ENCODE results near the gene SLN.

The SLN gene

DNA sequence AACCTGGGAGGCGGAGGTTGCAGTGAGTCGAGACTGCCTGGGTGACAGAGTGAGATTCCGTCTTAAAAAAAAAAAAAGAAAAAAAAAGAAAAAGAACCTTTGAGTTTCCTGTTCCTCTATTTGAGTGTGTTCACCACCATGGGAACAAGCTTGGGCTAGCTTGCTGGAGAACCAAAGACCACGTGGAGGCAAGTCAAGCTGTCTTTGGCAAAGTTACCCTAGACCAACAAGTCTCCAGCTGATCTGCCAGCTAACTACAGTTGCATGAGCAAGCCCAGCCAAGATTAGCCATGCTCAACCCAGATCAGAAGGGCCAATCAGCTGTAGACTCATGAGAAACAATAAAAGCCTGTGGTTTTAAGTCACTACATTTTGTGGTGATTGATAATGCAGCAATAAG lies 29.7 kb downstream of the SLN start:
- no peak for DNase-seq

DNA sequence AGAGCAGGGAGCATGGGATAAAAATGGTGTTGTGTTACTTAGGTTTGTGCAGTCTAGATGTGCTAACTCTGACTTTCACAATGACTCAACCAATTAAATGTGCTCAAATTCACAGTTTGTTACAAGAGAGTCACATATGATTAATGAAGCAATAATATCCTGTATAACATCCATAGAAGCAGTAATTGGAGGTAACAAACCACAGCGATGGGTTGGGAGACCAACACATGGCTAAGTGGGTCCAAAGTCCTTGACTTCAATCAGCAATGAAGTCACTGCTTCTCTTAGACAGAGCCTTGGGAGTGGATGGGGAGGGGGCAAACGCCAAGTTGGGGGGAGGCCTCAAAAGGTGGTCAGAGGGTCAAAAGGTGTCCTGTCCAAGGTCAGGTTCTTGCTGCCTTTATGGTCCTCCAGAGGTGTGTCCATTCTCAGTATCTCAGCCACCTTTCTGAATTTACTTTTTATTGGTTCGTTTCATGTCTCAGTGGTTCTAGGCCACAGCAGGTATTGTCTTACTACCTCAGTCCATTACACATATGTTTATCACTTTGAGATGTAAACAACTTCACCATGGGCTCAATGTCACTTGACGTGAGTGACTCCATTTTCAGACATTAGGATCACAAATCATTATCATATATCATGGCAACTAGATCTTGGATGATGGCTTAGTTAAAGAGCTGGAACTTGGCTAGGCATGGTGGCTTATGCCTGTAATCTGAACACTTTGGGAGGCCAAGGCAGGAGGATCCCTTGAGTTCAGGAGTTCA lies 32.4 kb downstream of the SLN start:
- DNase-seq: no peak

DNA sequence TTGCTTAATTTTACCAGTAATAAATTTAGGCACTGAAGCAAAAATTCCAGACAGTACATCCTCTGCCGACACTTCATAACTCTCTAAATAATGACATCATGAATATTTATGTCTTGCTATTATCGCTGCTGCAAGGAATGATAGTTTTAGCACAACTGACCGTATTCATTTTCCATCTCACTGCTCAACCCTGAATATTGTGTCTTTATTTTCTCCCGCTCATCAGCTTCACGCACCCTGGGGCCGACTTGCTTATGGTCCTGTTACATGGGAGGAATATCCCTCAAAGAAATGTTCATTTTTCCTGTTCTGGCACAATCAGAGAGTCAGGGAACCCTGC lies 33.3 kb downstream of the SLN start:
- DNase-seq: no peak

DNA sequence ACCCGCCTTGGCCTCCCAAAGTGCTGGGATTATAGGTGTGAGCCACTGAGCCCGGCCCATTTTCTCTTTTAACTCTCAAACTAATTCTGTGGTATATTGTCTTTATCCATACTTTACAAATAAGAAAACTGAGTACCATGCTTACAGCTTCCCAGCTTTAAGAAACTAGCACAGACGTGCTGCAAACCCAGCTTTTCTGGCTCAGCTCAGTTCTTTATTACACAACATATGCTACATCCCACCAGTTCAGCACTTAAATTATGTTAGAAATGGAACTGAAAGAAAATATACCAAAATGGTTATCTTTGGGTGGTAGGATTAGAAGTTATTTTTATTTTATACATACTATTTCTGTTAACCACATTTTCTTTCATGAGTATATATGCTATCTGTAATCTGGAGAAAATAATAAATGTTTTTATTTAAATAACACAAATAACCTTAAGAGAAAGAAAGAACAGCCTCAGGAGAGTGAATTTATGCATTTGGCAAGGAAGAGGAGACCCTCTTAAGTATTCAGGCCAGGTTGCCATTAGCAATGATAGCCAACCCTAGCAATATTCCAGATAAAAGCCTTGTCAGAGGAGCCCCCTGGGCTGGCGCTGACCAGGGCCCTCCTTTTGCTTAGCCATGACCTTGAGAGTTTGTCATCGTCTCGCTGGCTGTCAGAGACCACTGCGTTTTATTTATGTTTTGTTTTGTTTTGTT lies 33.8 kb downstream of the SLN start:
- DNase-seq: no peak

DNA sequence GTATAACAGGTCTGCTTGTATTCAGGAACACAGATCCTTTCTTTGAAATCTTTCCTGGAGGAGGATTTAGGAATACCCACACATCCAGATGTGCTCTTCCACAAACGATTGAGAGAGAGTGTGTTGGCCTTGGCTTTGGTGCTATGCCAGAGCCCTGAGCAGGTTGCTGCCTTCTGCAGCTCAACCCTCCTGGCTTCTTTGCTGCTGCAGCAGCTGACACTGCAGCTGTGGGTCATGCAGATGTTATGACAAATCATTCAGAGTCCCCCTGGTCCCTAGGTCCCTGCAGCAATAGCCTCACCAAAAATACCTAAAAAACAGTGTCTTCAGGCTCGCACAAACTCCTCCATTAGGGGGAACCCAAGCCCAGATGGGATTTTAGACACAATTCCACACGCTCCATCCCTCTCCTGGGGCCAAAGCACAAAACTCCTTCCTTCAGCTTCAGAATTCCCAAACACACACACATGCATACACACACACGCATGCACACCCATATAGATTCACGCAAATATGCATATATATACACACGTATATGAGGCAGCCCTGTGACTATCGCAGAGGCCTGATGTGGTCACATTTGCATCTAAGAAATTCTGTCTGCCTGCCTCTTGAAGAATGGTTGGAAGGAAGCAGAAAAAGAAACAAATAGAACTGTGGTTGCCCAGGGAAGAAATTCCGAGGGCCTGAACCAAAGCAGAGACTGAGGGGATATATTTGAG lies 35.4 kb downstream of the SLN start:
- DNase-seq: no peak

DNA sequence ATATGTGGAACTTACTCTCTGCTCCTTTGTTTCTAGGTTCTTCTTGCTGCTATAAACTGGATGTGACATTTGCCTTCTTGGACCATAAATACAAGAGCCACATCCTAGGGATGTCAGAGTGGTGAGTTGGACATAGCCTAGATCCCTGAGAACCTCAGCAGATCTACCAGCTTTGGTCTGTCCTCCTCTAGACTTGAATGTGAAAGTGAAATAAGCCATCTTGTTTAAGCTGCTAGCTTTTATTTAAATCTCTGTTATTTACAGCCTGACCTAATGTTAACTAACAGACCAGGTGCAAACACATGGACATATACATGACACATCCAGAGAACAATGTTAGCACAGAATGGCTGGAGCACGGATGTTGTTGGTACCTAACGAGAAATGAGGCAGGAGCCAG lies 36.0 kb downstream of the SLN start:
- DNase-seq: no peak

DNA sequence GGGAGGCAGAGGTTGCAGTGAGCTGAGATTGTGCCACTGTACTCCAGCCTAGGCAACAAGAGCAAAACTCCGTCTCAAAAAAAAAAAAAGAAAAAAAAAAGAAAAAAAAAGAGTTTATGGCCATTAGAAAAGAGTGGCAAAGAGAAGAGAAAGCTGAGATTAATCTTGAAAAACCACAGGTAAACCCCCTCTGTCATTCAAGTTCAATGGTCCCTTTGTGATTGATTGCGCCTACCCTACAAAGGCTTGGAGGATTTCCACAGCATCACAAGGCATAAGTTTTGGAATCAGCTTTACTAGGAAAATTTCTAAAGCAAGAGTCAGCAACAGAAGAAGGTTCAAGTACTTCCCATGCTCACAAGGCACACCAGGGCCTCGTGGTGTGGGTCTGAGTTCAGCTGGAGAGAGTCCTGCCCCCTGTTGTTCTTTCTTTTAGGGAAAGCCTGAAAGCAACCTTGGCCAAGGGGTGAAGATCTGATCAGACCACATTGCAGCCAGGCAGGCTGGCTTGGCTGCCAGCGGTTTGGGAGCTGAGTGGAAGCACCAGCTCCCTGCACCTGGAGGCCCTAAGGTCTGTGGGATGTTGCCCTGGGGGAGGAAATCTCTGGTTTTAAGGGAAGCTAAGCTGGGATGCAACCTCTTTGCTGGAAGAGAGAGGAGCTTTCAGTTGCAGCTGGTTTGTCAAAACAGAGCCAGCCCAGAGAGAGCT lies 41.8 kb downstream of the SLN start:
- DNase-seq: no peak

DNA sequence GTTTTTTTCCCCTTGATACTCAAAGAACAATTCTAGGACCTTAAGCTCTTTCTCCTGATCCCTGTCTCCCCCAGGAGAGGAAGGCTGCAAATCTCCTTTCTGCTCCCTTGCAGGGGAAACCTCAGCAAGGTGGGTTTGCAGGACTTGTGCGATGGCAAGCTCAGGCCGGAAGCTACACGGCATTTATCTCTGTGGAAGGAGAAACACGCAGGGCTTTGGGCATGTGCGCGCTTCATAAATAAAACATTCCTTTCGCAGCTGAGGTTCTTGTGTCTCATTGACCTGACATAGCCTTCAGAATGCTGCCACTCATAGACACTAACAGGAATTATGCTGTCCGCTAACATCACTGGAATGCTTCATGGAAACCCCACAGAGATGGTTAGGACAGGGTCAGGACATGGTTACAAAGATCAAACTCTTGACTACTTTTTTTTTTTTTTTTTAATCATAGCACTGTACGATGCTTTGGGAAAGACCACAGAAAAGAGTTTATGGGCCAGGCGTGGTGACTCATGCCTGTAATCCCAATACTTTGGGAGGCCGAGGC lies 42.6 kb downstream of the SLN start:
- DNase-seq: no peak

DNA sequence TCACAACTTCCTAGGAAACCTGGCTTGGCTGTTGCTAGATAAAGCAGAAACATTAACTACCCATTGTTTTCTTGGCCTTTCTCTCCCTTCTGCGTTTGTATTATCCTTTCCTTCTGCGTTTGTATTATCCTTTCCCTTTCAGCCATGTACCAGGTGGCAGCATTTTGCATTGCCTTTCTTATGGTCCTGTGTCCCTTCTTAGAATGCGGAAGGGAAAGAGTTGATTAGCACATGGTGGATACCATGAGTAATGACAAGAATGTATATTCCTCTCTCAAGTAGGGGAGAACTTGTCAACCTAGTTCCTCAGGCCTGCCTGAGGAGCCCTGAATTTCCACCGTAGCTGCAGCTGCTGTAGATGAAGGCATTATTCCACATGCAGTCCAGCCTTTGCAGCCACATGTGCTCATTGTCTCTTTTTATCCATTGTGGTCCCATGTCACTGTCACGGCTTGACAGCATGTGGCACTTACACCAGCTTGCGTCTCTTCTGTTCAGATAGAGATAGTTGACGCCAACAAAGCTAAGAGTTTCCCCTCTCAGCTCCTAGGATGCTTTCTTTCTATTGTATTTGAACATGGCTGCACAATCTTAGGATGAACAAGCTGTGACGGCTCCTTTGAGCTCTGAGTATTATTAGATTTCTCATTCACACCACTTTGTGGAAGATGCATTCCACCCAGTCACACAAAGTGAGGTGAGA lies 44.8 kb downstream of the SLN start:
- DNase-seq: no peak

DNA sequence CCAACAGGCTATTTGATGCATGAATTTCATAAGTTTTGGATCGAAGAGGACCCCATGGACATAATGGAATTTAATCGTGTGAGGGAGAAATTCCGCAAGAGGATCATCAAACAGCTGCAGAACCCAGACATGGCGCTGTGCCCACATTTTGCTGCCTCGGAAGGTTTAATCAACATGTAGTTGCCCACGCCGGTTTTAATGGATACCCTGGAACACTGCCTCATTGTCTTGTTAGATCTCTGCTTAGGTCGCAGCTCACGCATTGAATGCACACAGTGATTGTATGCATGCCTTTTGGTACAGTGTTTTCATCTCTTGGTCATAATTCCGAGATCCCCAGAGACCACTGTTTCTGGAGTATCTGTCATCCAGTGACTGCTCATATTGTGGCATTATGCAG lies 46.8 kb downstream of the SLN start:
- no peak for DNase-seq

DNA sequence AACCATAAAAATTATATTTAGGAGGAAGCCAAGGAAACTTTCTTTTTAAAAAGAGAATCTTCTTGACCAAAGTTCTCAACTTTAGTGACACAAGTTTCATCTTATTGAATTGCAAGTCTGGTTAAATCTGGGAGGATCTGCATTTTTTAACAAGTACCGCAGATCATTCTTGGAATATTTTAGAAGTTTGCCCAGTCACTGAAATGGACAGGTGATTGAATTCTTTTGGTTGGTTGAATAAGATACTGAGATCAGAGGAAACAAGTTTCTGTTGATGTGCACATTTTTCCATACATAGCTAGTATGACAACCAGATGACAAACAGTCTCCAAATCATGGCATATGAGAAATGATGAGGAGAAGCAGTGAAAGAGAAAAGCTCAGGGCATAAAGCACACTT lies 50.2 kb downstream of the SLN start:
- no peak for DNase-seq

DNA sequence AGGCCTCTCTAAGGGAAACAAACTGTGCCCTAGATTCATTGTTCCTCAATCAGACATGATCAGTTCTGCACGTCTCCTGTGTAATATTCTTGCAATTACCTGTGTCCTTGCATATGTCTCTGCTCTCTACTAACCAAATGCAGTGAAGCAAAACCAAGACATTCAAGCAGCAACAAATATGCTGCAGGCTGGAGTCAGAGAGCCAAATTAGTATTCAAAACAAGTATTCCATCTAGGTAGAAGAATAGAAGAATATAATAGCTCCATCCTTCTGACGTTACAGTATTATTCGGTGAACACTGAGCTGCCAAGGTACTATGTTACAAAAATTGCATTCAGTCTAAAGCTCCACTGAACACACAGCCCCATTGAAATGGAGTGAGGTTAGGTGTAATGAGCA lies 51.8 kb downstream of the SLN start:
- no peak for DNase-seq

DNA sequence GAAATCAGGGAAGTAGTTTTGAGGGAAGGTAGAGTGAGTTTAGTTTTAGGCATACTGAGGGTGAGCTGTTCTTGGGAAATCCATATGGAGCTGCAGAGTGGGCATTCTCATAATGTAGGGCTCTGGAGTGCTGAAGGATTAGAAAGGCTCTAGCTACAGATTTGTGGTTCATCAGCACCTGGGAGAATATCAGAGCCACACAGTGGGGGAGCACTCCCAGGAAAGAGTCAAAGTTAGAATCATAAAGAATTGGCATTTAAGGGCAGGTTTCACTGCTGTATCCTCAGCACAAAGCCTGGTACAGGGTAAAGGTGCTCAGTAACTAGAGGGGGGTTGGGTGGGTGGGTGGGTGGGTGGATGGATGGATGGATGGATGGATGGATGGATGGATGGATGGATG lies 52.5 kb downstream of the SLN start:
- no peak for DNase-seq

Measured in activated naive CD4-positive, alpha-beta T cell treated with anti-CD3 and anti-CD28 coated beads, Interleukin-2, amount 50 U/mL, for 16 hours (primary cell).